GM10266 (cell line): Measurements from ENCODE around the gene MTMR1.

Experiments
- DNase-seq: peaks from one replicate; pipeline ENCODE4 v3.0.0; 2012; ENCODE audit errors: extremely low spot score
- CTCF ChIP-seq: IDR thresholded peaks from 2 replicates; pipeline ENCODE4 v1.5.1; 2012; ENCODE audit warnings: mild to moderate bottlenecking, low read depth; ENCODE audit not compliant: control insufficient read depth, insufficient read depth; ENCODE audit errors: missing control alignments

The MTMR1 gene

DNA sequence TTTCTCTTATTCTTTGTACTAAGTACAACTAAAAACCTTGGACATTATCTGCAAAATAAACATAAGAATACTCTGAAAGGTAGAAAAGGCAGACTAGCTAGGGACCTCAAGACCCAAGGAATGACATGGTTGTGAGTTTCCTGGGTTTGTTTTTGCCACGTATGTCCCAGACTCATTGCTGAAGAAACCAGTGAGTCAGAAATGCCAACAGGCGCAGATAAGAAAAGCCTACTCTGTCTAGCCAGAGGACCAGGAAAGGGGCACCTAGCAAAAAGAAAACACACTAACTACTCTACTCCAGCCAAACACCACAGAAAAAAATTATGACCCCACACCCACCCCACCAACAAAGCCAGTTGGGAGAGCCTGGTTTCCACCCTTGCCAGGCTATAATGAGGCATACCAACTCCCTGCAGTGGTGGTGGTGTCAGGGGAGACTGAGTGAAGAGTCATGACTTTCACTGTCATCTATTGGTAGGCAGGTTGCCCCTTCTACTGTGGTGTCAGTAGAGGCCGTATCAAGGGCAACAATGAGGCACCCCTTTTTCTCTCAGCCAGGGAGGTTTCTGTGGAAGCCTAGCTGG is 10.9 kb downstream of the MTMR1 start:
- no peak for TF ChIP-seq CTCF
- no peak for DNase-seq

- no peak for TF ChIP-seq CTCF
Observed at GRCh38 chrX:150712619-150713018, 19.4 kb downstream of the MTMR1 start.

GRCh38 chrX:150715184-150715583 is 22.0 kb downstream of the MTMR1 start:
- TF ChIP-seq CTCF: no peak
- no peak for DNase-seq

More at GRCh38 chrX:150712619-150713018, 19.4 kb downstream of the MTMR1 start:
- DNase-seq: no peak

- TF ChIP-seq CTCF: no peak
- no peak for DNase-seq
Observed at GRCh38 chrX:150719621-150720020, 26.4 kb downstream of the MTMR1 start.

- no peak for DNase-seq
- no peak for TF ChIP-seq CTCF
Observed at GRCh38 chrX:150729956-150730355, 36.8 kb downstream of the MTMR1 start.

DNA sequence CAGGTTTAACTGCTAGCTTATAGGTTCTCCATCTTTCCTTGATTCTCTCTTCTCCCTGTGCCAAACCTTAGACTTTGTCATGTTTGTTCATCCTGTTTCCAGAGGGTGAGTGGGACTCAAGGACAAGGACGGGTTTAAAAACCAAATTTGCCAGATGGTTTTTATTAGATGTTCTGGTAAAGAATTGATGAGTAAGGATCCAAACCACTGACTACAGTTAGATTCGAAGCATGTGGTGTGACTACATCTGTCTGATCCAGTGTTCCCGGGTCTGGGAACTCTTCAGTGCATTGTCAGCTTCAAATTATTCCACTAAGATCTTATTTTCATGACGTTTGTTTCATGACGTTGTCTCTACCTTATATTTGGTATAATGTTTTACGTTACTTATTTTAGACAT is 37.5 kb downstream of the MTMR1 start:
- no peak for TF ChIP-seq CTCF
- DNase-seq: no peak

DNA sequence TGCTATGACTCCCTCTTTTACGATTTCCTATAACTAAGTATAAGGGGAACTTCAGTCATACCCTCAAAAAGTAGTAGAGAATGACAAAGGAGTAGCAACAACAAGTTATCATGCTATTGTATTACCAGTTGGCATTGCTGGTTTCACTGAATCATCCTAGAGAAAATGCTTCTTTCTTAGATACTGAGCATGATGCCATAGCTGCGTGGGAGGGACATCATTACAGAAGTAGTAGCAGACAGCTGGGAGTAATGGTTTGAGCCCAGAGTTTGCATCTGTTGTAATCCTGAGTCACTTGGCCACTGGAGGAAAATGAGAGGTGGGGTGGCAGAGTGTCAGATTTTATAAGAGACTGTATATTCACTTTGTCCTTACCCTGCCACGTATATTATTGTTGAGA is 38.6 kb downstream of the MTMR1 start:
- TF ChIP-seq CTCF: no peak
- DNase-seq: no peak
